Measurements from ENCODE around the gene ALG2.

The ALG2 gene

DNA sequence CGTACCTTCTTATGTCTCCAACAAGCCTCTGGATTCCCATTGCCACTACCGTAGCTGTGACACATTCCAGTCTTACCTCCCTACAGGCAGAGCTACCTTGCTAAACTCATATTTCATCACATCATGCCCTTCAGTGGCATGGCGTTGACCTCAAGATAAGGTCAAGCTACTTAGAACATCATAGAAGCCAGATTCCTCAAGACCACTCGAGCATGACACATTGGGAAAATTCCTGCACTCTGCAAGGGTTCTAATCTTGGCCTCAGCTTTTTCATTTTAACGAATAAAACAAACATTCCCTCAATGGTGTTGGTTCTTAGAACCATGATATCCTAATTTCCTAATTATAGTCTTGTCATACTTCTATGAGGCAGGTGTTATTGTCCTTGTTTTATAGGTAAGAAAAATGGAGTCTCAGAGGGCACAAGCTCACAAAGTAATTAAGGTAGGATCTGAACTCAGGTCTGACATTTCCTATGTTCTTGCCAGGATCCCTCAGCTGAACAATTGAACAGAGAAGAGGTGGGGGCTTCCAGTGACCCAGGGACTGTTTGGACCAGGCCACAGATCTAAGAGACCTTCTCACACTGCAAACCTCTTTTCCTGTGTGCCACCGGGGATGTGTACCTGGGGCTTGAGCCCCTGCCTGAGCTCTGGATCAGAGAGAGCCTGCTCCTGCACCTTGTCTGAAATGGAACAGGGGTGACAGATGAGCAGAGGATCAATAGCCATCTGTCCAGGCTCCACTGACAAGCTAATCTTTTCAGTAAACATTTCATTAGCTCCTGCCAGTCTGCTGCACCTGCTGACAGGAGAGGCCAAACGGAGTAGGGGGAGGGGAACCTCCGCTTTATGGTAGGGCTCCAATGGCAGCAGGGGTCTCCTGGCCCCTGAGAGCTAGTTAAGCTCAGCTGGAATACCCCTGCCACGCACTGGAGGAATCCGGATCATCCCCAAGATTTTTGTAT lies 49.3 kb downstream of the ALG2 start:
- no peak for DNase-seq (ENCODE audit: low read depth)

DNA sequence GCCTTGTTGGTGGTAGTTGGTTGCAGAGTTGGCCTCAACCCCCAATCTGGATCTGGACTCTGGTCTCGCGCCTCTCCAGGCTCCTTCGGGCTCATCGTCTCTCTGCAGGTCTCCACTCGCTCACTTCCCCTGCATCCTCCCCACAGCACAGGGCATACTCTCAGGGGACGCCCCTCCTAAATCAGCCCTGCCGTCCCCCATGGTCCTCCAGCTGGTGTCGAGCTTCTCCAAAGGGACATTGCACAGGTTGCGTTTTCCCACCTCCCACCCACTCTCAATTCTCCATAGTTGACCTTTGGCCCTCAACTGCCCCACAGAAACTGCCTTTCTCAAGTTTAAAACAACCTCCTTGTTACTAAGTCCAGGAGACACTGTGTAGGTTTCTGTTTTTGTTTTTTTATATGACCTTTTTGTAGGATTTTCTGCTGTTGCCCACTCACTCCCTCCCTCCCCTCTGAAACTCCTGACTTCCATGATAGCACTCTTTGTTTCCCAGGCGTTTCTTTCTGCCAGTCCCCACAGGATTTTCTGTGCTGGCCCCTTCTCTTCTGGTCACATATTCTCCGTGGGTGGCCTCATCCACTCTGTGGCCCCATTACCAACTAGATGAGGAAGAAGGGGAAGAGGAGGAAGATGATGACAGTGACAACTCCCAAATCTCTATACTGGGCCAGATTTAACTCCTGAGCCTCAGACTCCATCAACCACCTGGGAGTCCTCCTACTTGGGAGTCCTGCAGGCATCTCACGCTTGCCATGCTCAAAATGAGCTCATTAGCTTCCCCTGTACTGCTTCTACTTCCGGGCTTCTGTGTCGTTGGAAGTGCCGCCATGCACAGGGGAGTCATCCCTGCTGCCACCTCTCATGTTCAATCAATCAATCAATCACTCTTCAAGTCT lies 50.3 kb downstream of the ALG2 start:
- DNase-seq (ENCODE audit: low read depth): no peak

DNA sequence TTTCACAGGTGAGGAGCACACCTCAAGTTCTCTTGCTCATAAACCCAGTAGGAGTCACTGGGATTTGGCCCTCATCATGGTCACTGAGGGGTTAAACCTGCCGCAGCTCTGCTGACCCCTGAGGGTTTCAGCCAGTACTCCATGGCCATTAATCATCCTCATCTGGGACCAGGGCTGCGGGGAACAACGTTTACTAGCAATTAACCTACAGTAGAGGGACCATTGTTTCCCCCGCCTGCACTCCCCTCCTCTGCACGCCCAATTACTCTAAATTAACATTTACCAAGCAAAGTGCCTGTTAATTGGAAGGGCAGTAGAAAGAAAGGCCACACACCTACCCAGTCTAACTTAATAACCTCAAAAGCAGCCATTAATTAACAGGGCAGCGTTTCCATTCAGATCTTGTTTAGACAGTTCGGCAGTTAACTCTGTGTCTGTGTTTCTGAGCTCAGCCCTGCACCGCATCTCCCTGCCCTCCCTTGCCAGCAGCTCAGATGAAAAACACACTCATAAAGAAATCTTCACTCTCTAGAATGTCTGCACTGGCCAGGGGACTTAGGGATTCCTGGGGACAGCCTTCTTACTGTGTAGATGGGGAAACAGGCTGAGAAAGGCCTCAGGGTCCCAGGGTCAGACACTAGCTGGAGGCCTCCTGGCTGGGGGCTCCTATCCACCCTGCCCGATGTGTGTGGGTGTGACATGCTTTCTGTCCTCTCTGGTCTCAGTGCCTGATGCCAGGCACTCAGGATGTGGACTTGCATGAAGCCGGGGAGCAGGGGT lies 51.6 kb downstream of the ALG2 start:
- no peak for DNase-seq (ENCODE audit: low read depth)

DNA sequence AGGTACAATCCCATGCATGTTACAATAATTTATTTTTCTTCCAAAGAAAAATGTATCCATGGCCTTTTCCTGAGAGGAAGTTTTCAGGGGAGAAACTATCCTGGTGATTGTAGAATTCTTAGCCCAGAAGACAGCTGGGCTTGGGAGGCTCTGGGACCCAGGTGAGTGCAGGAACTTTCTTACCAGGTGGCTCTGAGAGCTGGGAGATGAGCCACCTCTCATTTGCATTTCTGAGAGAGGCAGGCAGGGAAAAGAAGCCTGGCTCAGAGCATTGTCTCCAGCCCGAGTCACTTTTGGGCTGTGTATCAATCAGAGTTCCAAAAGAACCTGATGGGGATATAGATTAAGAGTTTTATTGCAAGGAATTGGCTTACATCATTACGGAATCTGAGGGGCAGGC lies 52.7 kb downstream of the ALG2 start:
- no peak for DNase-seq (ENCODE audit: low read depth)

DNA sequence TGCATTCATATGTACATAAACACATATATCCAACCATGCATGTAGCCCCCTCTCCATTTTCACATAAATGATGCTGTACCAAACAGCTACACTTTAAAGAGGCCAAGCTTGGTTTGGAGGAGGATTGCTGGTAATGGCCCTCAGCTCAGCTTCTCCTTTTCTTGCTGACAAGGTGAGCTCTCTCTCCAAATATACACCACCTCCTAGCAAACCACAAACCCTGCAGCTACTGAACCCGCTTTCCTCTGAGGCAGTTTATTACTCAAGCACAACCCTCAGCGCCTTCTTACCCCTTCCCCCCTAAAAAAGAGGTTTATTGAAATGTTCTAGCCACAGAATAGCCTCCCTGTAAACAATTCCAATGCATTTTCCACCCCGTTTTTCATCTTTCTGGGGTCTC lies 54.0 kb downstream of the ALG2 start:
- DNase-seq (ENCODE audit: low read depth): no peak

DNA sequence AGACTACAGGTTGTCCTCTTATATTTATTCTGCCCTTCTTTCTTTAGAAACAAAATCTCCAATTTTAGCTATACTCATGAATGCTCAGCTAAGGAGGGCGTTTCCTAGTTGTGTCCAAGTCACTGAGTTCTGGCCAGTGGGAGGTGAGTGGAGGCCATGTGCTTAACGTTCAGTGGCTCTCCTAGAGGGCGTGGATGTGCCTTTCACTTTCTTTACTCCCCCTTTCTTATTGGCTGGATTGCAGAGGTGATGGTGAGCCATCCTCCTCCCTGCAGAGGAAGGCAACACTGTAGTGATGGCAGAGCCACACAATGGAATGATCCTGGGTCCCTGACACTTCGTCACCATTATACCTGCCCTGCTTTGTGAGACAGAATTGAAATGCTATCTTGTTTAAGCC lies 54.6 kb downstream of the ALG2 start:
- no peak for DNase-seq (ENCODE audit: low read depth)
